HG03571 (cell line): ENCODE results near the gene SHROOM3.
"Not testable (repeated sequence)": the region's sequence is repeated elsewhere in the genome, so short reads cannot be mapped to it uniquely, and the experiment has no call there.

Source experiments
- ATAC-seq: cut with Tn5 transposase; IDR thresholded peaks from one replicate; pipeline ENCODE4 v1.9.1; 2021; ENCODE audit not compliant: unreplicated experiment

The SHROOM3 gene

GRCh38 chr4:76712564-76712963, 277.5 kb downstream of the SHROOM3 start:
- ATAC-seq = no peak

GRCh38 chr4:76714226-76714625, 279.2 kb downstream of the SHROOM3 start:
- no peak for ATAC-seq

- ATAC-seq = no peak
Measured at GRCh38 chr4:76716020-76716419, 281.0 kb downstream of the SHROOM3 start.

GRCh38 chr4:76716658-76717057, 281.6 kb downstream of the SHROOM3 start:
- no peak for ATAC-seq

- no peak for ATAC-seq
Measured at GRCh38 chr4:76717431-76717830, 282.4 kb downstream of the SHROOM3 start.

- no peak for ATAC-seq
Measured at GRCh38 chr4:76718021-76718420, 283.0 kb downstream of the SHROOM3 start.

GRCh38 chr4:76718831-76719230, 283.8 kb downstream of the SHROOM3 start:
- ATAC-seq = no peak

GRCh38 chr4:76720121-76720520, 285.1 kb downstream of the SHROOM3 start:
- no peak for ATAC-seq

GRCh38 chr4:76722146-76722545, 287.1 kb downstream of the SHROOM3 start:
- not testable (repeated sequence) for ATAC-seq

- ATAC-seq = no peak
Measured at GRCh38 chr4:76722838-76723237, 287.8 kb downstream of the SHROOM3 start.

- ATAC-seq = no peak
Measured at GRCh38 chr4:76723373-76723772, 288.3 kb downstream of the SHROOM3 start.

GRCh38 chr4:76723924-76724323, 288.9 kb downstream of the SHROOM3 start:
- ATAC-seq = no peak

GRCh38 chr4:76725039-76725438, 290.0 kb downstream of the SHROOM3 start:
- ATAC-seq = no peak

GRCh38 chr4:76726176-76726575, 291.1 kb downstream of the SHROOM3 start:
- no peak for ATAC-seq

GRCh38 chr4:76726631-76727030, 291.6 kb downstream of the SHROOM3 start:
- ATAC-seq = no peak

GRCh38 chr4:76727934-76728333, 292.9 kb downstream of the SHROOM3 start:
- not testable (repeated sequence) for ATAC-seq

- ATAC-seq = no peak
Measured at GRCh38 chr4:76729460-76729859, 294.4 kb downstream of the SHROOM3 start.

GRCh38 chr4:76729980-76730379, 295.0 kb downstream of the SHROOM3 start:
- no peak for ATAC-seq

GRCh38 chr4:76732246-76732645, 297.2 kb downstream of the SHROOM3 start:
- ATAC-seq = no peak

- no peak for ATAC-seq
Measured at GRCh38 chr4:76733068-76733771, 298.2 kb downstream of the SHROOM3 start.

- no peak for ATAC-seq
Measured at GRCh38 chr4:76736414-76736813, 301.4 kb downstream of the SHROOM3 start.

GRCh38 chr4:76737180-76737579, 302.2 kb downstream of the SHROOM3 start:
- no peak for ATAC-seq

GRCh38 chr4:76737771-76738085, 302.7 kb downstream of the SHROOM3 start:
- ATAC-seq = no peak
